Endothelial cell of umbilical vein (primary cell): Measurements from ENCODE around the gene MAL. TPM values are rescaled to one million over a fixed set of nuclear protein-coding genes. Genes with fewer than 3 reads are reported as not detected.

Experiments used
- BruUV-seq: library from RNA; stranded (reverse); fragments of 400-500 nt; replicated peaks from 2 replicates; lab custom pipeline; 2021; lab: Mats Ljungman, UMichigan
- CTCF ChIA-PET: fragments of 300-600, 350-600 bp; sonication (Branson Sonifier 250); formaldehyde crosslinking; loops from one replicate; lab custom pipeline; 2021; ENCODE audit warnings: antibody characterized with exemption, inconsistent platforms; lab: Charles Lee
- POLR2A ChIA-PET: fragments of 300-600, 350-600 bp; sonication (Branson Sonifier 250); formaldehyde crosslinking; loops from one replicate; lab custom pipeline; 2021; ENCODE audit warnings: antibody characterized with exemption, inconsistent platforms; lab: Charles Lee
- DNase-seq: peaks from one replicate; pipeline ENCODE4 v3.0.0-alpha.2; 2011; ENCODE audit warnings: low read depth, low spot score
- FAIRE-seq: peaks from 2 replicates; lab custom pipeline; 2011; peaks lifted over from hg19 to GRCh38; lab: Jason Lieb, UNC
- H2AFZ ChIP-seq: 2 replicates; pipeline ENCODE4 v1.6.0; 2012; ENCODE audit warnings: low read depth, low read length, control low read depth, inconsistent platforms
- H3K27ac ChIP-seq: 2 replicates; pipeline ENCODE4 v1.5.1; 2011; ENCODE audit warnings: low read depth, mild to moderate bottlenecking, control low read depth, low read length, moderate library complexity; ENCODE audit not compliant: insufficient read depth
- H3K27me3 ChIP-seq, 2 experiments: 2 replicates each; pipeline versions ENCODE4 v1.6.0 to v1.6.1; 2011; ENCODE audit warnings: low read length in 2 of 2, mixed read lengths in 1 of 2; ENCODE audit not compliant: control insufficient read depth in 2 of 2, insufficient read depth in 2 of 2
- H3K36me3 ChIP-seq, 2 experiments: 2 replicates in 1 of 2; 3 replicates in 1 of 2; pipeline ENCODE4 v1.5.1; 2011; ENCODE audit warnings: low read length in 2 of 2, mild to moderate bottlenecking in 1 of 2, moderate library complexity in 1 of 2; ENCODE audit not compliant: control insufficient read depth in 2 of 2, insufficient read depth in 2 of 2; ENCODE audit errors: extremely low read depth in 1 of 2
- H3K4me1 ChIP-seq: 3 replicates; pipeline ENCODE4 v1.5.1; 2011; ENCODE audit warnings: mild to moderate bottlenecking, low read length; ENCODE audit not compliant: control insufficient read depth, insufficient read depth; ENCODE audit errors: extremely low read depth
- H3K4me2 ChIP-seq: 2 replicates; pipeline ENCODE4 v1.6.1; 2011; ENCODE audit warnings: low read length, control low read depth, mixed read lengths; ENCODE audit not compliant: insufficient read depth
- H3K4me3 ChIP-seq, 3 experiments: fragments of 200-600 bp in 1 of 3; sonication (generic), shearing (Covaris generic) in 1 of 3; replicated peaks in 1 of 3; 2 replicates each; pipeline ENCODE4 v1.5.1; 2011 to 2016; ENCODE audit warnings: control low read depth in 3 of 3, low read length in 3 of 3, mild to moderate bottlenecking in 2 of 3, inconsistent platforms in 1 of 3, low read depth in 1 of 3, moderate library complexity in 1 of 3; ENCODE audit not compliant: insufficient read depth in 1 of 3
- H3K79me2 ChIP-seq: 2 replicates; pipeline ENCODE4 v1.6.0; 2012; ENCODE audit warnings: low read length, inconsistent platforms; ENCODE audit not compliant: control insufficient read depth, insufficient read depth
- H3K9ac ChIP-seq: replicated peaks from 2 replicates; pipeline ENCODE3; 2011; ENCODE audit warnings: low read length, control low read depth; ENCODE audit not compliant: insufficient read depth; ENCODE audit errors: extremely low read depth
- H3K9me1 ChIP-seq: replicated peaks from 3 replicates; pipeline ENCODE4 v1.6.0; 2011; ENCODE audit warnings: mild to moderate bottlenecking, low read length; ENCODE audit not compliant: control insufficient read depth, insufficient read depth; ENCODE audit errors: extremely low read depth
- H3K9me3 ChIP-seq: replicated peaks from 2 replicates; pipeline ENCODE4 v1.5.1; 2012; ENCODE audit warnings: low read length, inconsistent platforms; ENCODE audit not compliant: control insufficient read depth, insufficient read depth
- H4K20me1 ChIP-seq: replicated peaks from 2 replicates; pipeline ENCODE3; 2011; ENCODE audit warnings: mild to moderate bottlenecking, low read length; ENCODE audit not compliant: control insufficient read depth, insufficient read depth; ENCODE audit errors: extremely low read depth
- EZH2 ChIP-seq: IDR thresholded peaks from 2 replicates; pipeline ENCODE4 v1.6.1; 2012; ENCODE audit warnings: borderline replicate concordance, low read depth, mild to moderate bottlenecking, moderate library complexity, low read length, inconsistent platforms; ENCODE audit not compliant: severe bottlenecking
- FOS ChIP-seq: IDR thresholded peaks from 2 replicates; pipeline ENCODE4 v1.6.1; 2011; ENCODE audit warnings: mild to moderate bottlenecking, low read length, moderate library complexity, borderline replicate concordance; ENCODE audit not compliant: insufficient read depth
- GATA2 ChIP-seq: IDR thresholded peaks from 2 replicates; pipeline ENCODE4 v1.7.0; 2011; ENCODE audit warnings: low read depth, mild to moderate bottlenecking, moderate library complexity, mixed read lengths, low read length; ENCODE audit not compliant: insufficient read length, insufficient read depth
- JUN ChIP-seq: IDR thresholded peaks from 2 replicates; pipeline ENCODE4 v1.6.1; 2011; ENCODE audit warnings: borderline replicate concordance, low read depth; ENCODE audit not compliant: insufficient read length, insufficient read depth
- MYC ChIP-seq: IDR thresholded peaks from one replicate; pipeline ENCODE4 v1.6.1; 2011; ENCODE audit warnings: mild to moderate bottlenecking, low read depth, low read length
- POLR2A ChIP-seq: IDR thresholded peaks from 2 replicates; pipeline ENCODE4 v1.6.1; 2012; ENCODE audit warnings: low read depth, mild to moderate bottlenecking, control low read depth, low read length
- POLR2AphosphoS5 ChIP-seq: IDR thresholded peaks from 2 replicates; pipeline ENCODE4 v1.6.1; 2012; ENCODE audit warnings: low read depth, mild to moderate bottlenecking, control low read depth, low read length, moderate library complexity; ENCODE audit not compliant: insufficient read depth
- dilution Hi-C: fragments of 300-500 bp; cut with MboI; formaldehyde crosslinking; loops from one replicate; pipeline ENCODE4 v1.15.0; 2019; ENCODE audit warnings: low sequenced_read_pairs; ENCODE audit not compliant: extremely low pct_ligation_motif_present
- intact Hi-C: fragments of 100-400 bp; cut with micrococcal nuclease; formaldehyde crosslinking; loops from one replicate; pipeline ENCODE4 v1.10.0; 2022
- polyA plus RNA-seq, 4 experiments: library from polyadenylated mRNA; depleted of rRNA in 3 of 4; stranded (reverse) in 3 of 4; unstranded in 1 of 4; fragments of >200 nt; gene quantifications; 2 replicates each; pipeline versions ENCODE4 v1.2.1 to v1.2.3, GENCODE V29; 2011 to 2012; ENCODE audit warnings: missing spikeins in 1 of 4
- total RNA-seq: library from RNA; stranded (reverse); gene quantifications from 2 replicates; pipeline ENCODE4 v1.2.3, GENCODE V29; 2021
- TF ChIP-seq, protein P1 (sequence below): IDR thresholded peaks from 2 replicates; pipeline ENCODE4 v1.6.1; 2011; ENCODE audit not compliant: insufficient read depth, insufficient read length
- TF ChIP-seq, protein P2 (sequence below), 2 donors: IDR thresholded peaks; 1 replicate in 1 of 2; 2 replicates in 1 of 2; pipeline ENCODE4 v1.5.1; 2011; ENCODE audit warnings: low read length in 2 of 2, mild to moderate bottlenecking in 2 of 2, moderate library complexity in 2 of 2, control low read depth in 1 of 2, inconsistent platforms in 1 of 2, low read depth in 1 of 2; ENCODE audit not compliant: insufficient read depth in 1 of 2; ENCODE audit errors: extremely low read depth in 1 of 2

MAL gene
- total and polyA plus RNA-seq, 2 donors (not counting 3 experiments of a cell fraction or from before 2014, with no cell fraction given): not detected

DNA sequence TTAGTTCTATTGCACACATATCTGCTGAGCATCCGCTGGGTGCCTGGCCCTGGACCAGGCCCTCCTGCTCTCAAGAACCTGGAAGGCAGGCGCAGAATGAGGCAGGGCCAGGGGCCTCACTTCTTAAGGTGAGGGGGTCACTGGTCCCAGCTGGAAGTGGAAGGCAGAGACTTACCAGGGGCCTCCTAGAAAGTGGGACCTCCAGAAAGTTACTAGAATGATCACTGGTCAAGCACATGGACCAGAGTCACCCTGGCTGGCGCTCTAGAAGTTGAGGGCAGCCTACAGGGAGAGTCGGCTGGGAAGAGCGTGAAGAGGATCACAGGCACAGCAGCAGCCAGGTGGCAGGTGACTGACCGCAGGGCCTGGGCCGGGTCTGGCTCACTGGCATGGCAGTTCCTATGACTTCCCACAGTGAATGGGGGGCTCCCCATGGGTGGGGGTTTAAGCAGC lies 26.1 kb upstream of the MAL start:
- no peaks in the 10 kb centered on the region for H3K9me3 ChIP-seq
- H3K79me2 ChIP-seq: no peaks in the 10 kb centered on the region
- intact Hi-C loops (no loop called here), dilution Hi-C loops (no loop called here)
- FAIRE-seq (no peak), DNase-seq (no peak)
- H3K4me2 ChIP-seq: no peak overlapping the region
- H3K4me1 ChIP-seq: no peaks in the 10 kb centered on the region
- no peaks in the 10 kb centered on the region for H4K20me1 ChIP-seq
- no peak for TF ChIP-seq MYC
- TF ChIP-seq EZH2: no peak
- TF ChIP-seq, protein P1, sequence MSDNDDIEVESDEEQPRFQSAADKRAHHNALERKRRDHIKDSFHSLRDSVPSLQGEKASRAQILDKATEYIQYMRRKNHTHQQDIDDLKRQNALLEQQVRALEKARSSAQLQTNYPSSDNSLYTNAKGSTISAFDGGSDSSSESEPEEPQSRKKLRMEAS: no peak
- TF ChIP-seq POLR2AphosphoS5: no peak
- TF ChIP-seq, protein P2, sequence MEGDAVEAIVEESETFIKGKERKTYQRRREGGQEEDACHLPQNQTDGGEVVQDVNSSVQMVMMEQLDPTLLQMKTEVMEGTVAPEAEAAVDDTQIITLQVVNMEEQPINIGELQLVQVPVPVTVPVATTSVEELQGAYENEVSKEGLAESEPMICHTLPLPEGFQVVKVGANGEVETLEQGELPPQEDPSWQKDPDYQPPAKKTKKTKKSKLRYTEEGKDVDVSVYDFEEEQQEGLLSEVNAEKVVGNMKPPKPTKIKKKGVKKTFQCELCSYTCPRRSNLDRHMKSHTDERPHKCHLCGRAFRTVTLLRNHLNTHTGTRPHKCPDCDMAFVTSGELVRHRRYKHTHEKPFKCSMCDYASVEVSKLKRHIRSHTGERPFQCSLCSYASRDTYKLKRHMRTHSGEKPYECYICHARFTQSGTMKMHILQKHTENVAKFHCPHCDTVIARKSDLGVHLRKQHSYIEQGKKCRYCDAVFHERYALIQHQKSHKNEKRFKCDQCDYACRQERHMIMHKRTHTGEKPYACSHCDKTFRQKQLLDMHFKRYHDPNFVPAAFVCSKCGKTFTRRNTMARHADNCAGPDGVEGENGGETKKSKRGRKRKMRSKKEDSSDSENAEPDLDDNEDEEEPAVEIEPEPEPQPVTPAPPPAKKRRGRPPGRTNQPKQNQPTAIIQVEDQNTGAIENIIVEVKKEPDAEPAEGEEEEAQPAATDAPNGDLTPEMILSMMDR (IDR thresholded peaks at IDR 0.05; ENCODE audit: extremely low read depth in 1 of 2, insufficient read depth in 1 of 2, low read depth in 1 of 2, low read length in 2 of 2): no peak
- TF ChIP-seq JUN: no peak
- no peak for TF ChIP-seq FOS
- TF ChIP-seq GATA2: no peak
- no peak for TF ChIP-seq POLR2A
- no peak overlapping the region for H2AFZ ChIP-seq
- peaks cover 2 to 3% of the 10 kb centered on the region in 2 experiments for H3K27me3 ChIP-seq
- no peak overlapping the region for H3K9ac ChIP-seq
- BruUV-seq: no TSS peak
- POLR2A ChIA-PET: no interaction called here
- no peak overlapping the region for H3K4me3 ChIP-seq
- H3K36me3 ChIP-seq: no peaks in the 10 kb centered on the region
- CTCF ChIA-PET: no interaction called here
- no peaks in the 10 kb centered on the region for H3K9me1 ChIP-seq
- no peak overlapping the region for H3K27ac ChIP-seq
